A549 (cell line): ENCODE data around the gene ANKRD18A.
"Not testable (repeated sequence)": the region's sequence is repeated elsewhere in the genome, so short reads cannot be mapped to it uniquely, and the experiment has no call there.

Source experiments
- CTCF ChIP-seq: fragments of >200 bp; sonication (Bioruptor Twin); formaldehyde crosslinking; IDR thresholded peaks from 3 replicates; pipeline ENCODE4 v1.5.1; 2016
- POLR2A ChIP-seq: IDR thresholded peaks from 2 replicates; pipeline ENCODE4 v1.6.1; 2012; ENCODE audit warnings: mild to moderate bottlenecking, low read length
- RNF2 ChIP-seq: fragments of 200-600 bp; sonication (generic); IDR thresholded peaks from 2 replicates; pipeline ENCODE4 v1.6.1; 2016; ENCODE audit warnings: low read depth, mild to moderate bottlenecking, antibody characterized with exemption, moderate library complexity, borderline replicate concordance
- SREBF2 ChIP-seq: fragments of 450-650 bp; IDR thresholded peaks from 2 replicates; pipeline ENCODE4 v1.6.1; 2014; ENCODE audit warnings: mild to moderate bottlenecking, moderate library complexity
- ZSCAN20 ChIP-seq: fragments of 250-450 bp; sonication (Bioruptor Pico); IDR thresholded peaks from 2 replicates; pipeline ENCODE4 v1.8.0; 2022; ENCODE audit warnings: mild to moderate bottlenecking, moderate library complexity

DNA sequence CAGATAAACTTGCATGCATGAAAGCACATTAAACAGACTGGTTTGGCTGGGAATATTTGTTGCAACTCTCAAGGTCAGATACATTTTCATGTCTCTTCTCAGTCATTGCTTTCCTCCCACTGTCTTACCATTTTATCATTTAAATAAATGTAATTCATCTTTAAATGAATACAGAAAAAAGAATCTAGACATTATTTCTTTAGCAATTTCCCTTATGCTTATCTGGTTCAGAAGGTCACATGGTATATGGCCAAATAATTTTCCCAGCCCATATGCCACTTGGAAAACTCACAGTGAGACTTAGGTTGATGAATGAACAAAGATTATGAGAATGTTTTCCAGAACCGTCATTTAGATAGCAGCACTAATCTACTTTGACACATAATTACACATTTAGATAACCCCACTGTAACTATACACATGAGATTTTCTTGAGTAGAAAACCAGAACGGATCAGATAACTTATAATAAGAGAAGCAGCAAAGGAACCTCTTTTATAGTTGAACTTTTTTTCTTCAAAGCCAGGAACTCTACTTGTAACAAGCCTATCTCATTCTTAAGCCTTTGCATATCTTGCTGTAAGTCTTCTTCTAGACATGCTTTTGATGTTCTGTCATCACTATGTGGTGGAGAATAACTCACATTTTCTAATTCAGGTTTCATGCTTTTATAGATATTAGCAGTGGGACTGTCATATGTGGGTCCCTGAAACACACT lies 22.2 kb downstream of the ANKRD18A start:
- TF ChIP-seq SREBF2; CTCF; ZSCAN20 (CRISPR knock-in tag); RNF2; POLR2A: not testable (repeated sequence)
